HuH-7.5 (cell line): ENCODE results near the gene RAD51D.
"Not testable (repeated sequence)": the region's sequence is repeated elsewhere in the genome, so short reads cannot be mapped to it uniquely, and the experiment has no call there.

Experiments used
- DNase-seq: peaks from one replicate; pipeline ENCODE4 v3.0.0; 2011; ENCODE audit warnings: low spot score

Gene RAD51D

GRCh38 chr17:35119370-35120165, at the start of gene RAD51D:
Gene RAD51D (minus strand): TSS chr17:35119860. CDS start chr17:35119613, 247 bp downstream.
- DNase-seq: peak; percentile 90

- DNase-seq: no peak
Measured at GRCh38 chr17:35167666-35168065, 48.0 kb upstream of the RAD51D start.

- no peak for DNase-seq
Measured at GRCh38 chr17:35167046-35167445, 47.4 kb upstream of the RAD51D start.

- no peak for DNase-seq
Measured at GRCh38 chr17:35166526-35166925, 46.9 kb upstream of the RAD51D start.

GRCh38 chr17:35164716-35165115, 45.1 kb upstream of the RAD51D start:
- no peak for DNase-seq

- no peak for DNase-seq
Measured at GRCh38 chr17:35163886-35164285, 44.2 kb upstream of the RAD51D start.

- DNase-seq: no peak
Measured at GRCh38 chr17:35162755-35163154, 43.1 kb upstream of the RAD51D start.

- no peak for DNase-seq
Measured at GRCh38 chr17:35161281-35161761, 41.7 kb upstream of the RAD51D start.

GRCh38 chr17:35160354-35161201, 40.9 kb upstream of the RAD51D start:
- no peak for DNase-seq

GRCh38 chr17:35159940-35160339, 40.3 kb upstream of the RAD51D start:
- DNase-seq: no peak

GRCh38 chr17:35155246-35155645, 35.6 kb upstream of the RAD51D start:
- DNase-seq: no peak

GRCh38 chr17:35154196-35155165, 34.8 kb upstream of the RAD51D start:
- no peak for DNase-seq

- DNase-seq: no peak
Measured at GRCh38 chr17:35152421-35153140, 32.9 kb upstream of the RAD51D start.

- not testable (repeated sequence) for DNase-seq
Measured at GRCh38 chr17:35151080-35151479, 31.4 kb upstream of the RAD51D start.

GRCh38 chr17:35149941-35150340, 30.3 kb upstream of the RAD51D start:
- DNase-seq: no peak

GRCh38 chr17:35148144-35148543, 28.5 kb upstream of the RAD51D start:
- DNase-seq: no peak

GRCh38 chr17:35147375-35147905, 27.8 kb upstream of the RAD51D start, which contains the start of gene UNC45B:
Gene UNC45B (plus strand): TSS chr17:35147817. CDS start chr17:35148264, 447 bp downstream.
- DNase-seq: no peak

GRCh38 chr17:35146214-35146833, 26.7 kb upstream of the RAD51D start:
- no peak for DNase-seq

- no peak for DNase-seq
Measured at GRCh38 chr17:35144840-35145239, 25.2 kb upstream of the RAD51D start.

GRCh38 chr17:35142467-35142796, 22.8 kb upstream of the RAD51D start:
- DNase-seq: no peak
